Liver (tissue), 3 donors: ENCODE data around the gene TTC21B.

Source experiments
- CTCF ChIP-seq: fragments of 150-350 bp; IDR thresholded peaks from 2 replicates; pipeline ENCODE4 v1.5.1; 2017; ENCODE audit warnings: improper control_type of control experiment, low read depth, low read length; ENCODE audit not compliant: missing input control
- EGR1 ChIP-seq, 2 donors: IDR thresholded peaks; 2 replicates each; pipeline ENCODE4 v1.6.1; 2016 to 2018; ENCODE audit warnings: antibody characterized with exemption in 2 of 2, low read depth in 2 of 2
- FOXA1 ChIP-seq: IDR thresholded peaks from 2 replicates; pipeline ENCODE4 v1.6.1; 2016; ENCODE audit warnings: antibody characterized with exemption
- RAD21 ChIP-seq, 2 donors: IDR thresholded peaks; 2 replicates each; pipeline ENCODE4 v1.6.1; 2016; ENCODE audit warnings: antibody characterized with exemption in 2 of 2, mild to moderate bottlenecking in 2 of 2
- REST ChIP-seq: IDR thresholded peaks from 2 replicates; pipeline ENCODE4 v1.6.1; 2016; ENCODE audit warnings: antibody characterized with exemption, mild to moderate bottlenecking
- RXRA ChIP-seq, 2 donors: IDR thresholded peaks; 2 replicates each; pipeline ENCODE4 v1.6.1; 2017 to 2018; ENCODE audit warnings: antibody characterized with exemption in 2 of 2, mild to moderate bottlenecking in 1 of 2
- SP1 ChIP-seq: IDR thresholded peaks from 2 replicates; pipeline ENCODE4 v1.6.1; 2018; ENCODE audit warnings: antibody characterized with exemption, mild to moderate bottlenecking
- TAF1 ChIP-seq: conservative IDR thresholded peaks from 2 replicates; pipeline ENCODE4 v1.6.1; 2016; ENCODE audit warnings: antibody characterized with exemption, mild to moderate bottlenecking
- YY1 ChIP-seq: IDR thresholded peaks from 2 replicates; pipeline ENCODE4 v1.6.1; 2016; ENCODE audit warnings: antibody characterized with exemption, mild to moderate bottlenecking
- donor health status: healthy.
- donor health status: healthy.

GRCh38 chr2:165868211-165868610, 85.4 kb downstream of the TTC21B start:
- TF ChIP-seq CTCF: no peak
- no peak for TF ChIP-seq FOXA1
- TF ChIP-seq RXRA (IDR thresholded peaks at IDR 0.05): no peak
- no peak for TF ChIP-seq YY1
- TF ChIP-seq RAD21 (IDR thresholded peaks at IDR 0.05): no peak
- TF ChIP-seq TAF1: no peak
- TF ChIP-seq SP1: no peak
- TF ChIP-seq REST: no peak
- no peak for TF ChIP-seq EGR1 (IDR thresholded peaks at IDR 0.05; ENCODE audit: low read depth in 2 of 2)
